Measurements from ENCODE around the gene BTBD9. TPM values are rescaled to one million over a fixed set of nuclear protein-coding genes. Genes with fewer than 3 reads are reported as not detected.

Gene BTBD9
- total RNA-seq, 6 experiments from 2014 or later, result 4.5 to 7.5 (median 5.7) TPM

GRCh38 chr6:38573801-38574395 lies 65.8 kb downstream of the BTBD9 start:
- no peak for ATAC-seq

GRCh38 chr6:38572186-38572813 lies 67.4 kb downstream of the BTBD9 start:
- TF ChIP-seq CTCF (IDR thresholded peaks at IDR 0.05) (no peak), POLR2A (IDR thresholded peaks at IDR 0.05) (no peak)
- Histone ChIP-seq H3K27me3 (no peaks in the 10 kb centered on the region), H3K4me1 (no peaks in the 10 kb centered on the region), H3K9me3 (no peaks in the 10 kb centered on the region), H3K36me3 (no peaks in the 10 kb centered on the region), H3K4me3 (no peak overlapping the region), H3K27ac (no peak overlapping the region)
- intact Hi-C loops (cut with DNase I), result no loop called here
- DNase-seq (no peak), ATAC-seq (peak; percentile 33 to 58 (median 49))
- 48% methylated on average over 3 of the region's 3 CpGs for WGBS (ENCODE audit: insufficient coverage, low coverage, low lambda C conversion rate, missing lambda C conversion rate)

More at GRCh38 chr6:38573801-38574395, 65.8 kb downstream of the BTBD9 start:
- intact Hi-C loops (cut with DNase I), result no loop called here
- no peak overlapping the region for H3K4me3 ChIP-seq
- no peak overlapping the region for H3K27ac ChIP-seq
- no peaks in the 10 kb centered on the region for H3K4me1 ChIP-seq
- no peaks in the 10 kb centered on the region for H3K9me3 ChIP-seq
- TF ChIP-seq CTCF (IDR thresholded peaks at IDR 0.05) (no peak), POLR2A (IDR thresholded peaks at IDR 0.05) (no peak)
- 83% methylated on average over 3 of the region's 6 CpGs for WGBS (ENCODE audit: insufficient coverage, low coverage, low lambda C conversion rate, missing lambda C conversion rate)
- no peak for DNase-seq
- H3K27me3 ChIP-seq, result no peaks in the 10 kb centered on the region
- no peaks in the 10 kb centered on the region for H3K36me3 ChIP-seq

- no peaks in the 10 kb centered on the region for H3K9me3 ChIP-seq
- no peak overlapping the region for H3K27ac ChIP-seq
- intact Hi-C loops (cut with DNase I), result no loop called here
- H3K27me3 ChIP-seq, result no peaks in the 10 kb centered on the region
- no peaks in the 10 kb centered on the region for H3K4me1 ChIP-seq
- TF ChIP-seq POLR2A (IDR thresholded peaks at IDR 0.05) (no peak), CTCF (IDR thresholded peaks at IDR 0.05) (no peak)
- DNase-seq (no peak), ATAC-seq (no peak)
- no peaks in the 10 kb centered on the region for H3K36me3 ChIP-seq
- H3K4me3 ChIP-seq, result no peak overlapping the region
- WGBS (ENCODE audit: insufficient coverage, low coverage, low lambda C conversion rate, missing lambda C conversion rate), result 100% methylated on average over 1 of the region's 1 CpG
These were observed 68.0 kb downstream of the BTBD9 start for GRCh38 chr6:38571721-38572120.

- Histone ChIP-seq H3K9me3 (no peaks in the 10 kb centered on the region), H3K36me3 (no peaks in the 10 kb centered on the region), H3K4me1 (no peaks in the 10 kb centered on the region), H3K27me3 (no peaks in the 10 kb centered on the region), H3K27ac (no peak overlapping the region), H3K4me3 (no peak overlapping the region)
- WGBS (ENCODE audit: insufficient coverage, low coverage, low lambda C conversion rate, missing lambda C conversion rate), result 36% methylated on average over 2 of the region's 2 CpGs
- TF ChIP-seq POLR2A (IDR thresholded peaks at IDR 0.05), result no peak
- TF ChIP-seq CTCF (IDR thresholded peaks at IDR 0.05), result peak; percentile 28 to 50 (median 36)
- DNase-seq (no peak), ATAC-seq (peak in 2 of 4 donors; percentile 45 to 49)
- intact Hi-C loops (cut with DNase I), result no loop called here
These were observed 69.0 kb downstream of the BTBD9 start for GRCh38 chr6:38570750-38571149.
